Measurements from ENCODE around the gene GRIFIN.

Gene GRIFIN

DNA sequence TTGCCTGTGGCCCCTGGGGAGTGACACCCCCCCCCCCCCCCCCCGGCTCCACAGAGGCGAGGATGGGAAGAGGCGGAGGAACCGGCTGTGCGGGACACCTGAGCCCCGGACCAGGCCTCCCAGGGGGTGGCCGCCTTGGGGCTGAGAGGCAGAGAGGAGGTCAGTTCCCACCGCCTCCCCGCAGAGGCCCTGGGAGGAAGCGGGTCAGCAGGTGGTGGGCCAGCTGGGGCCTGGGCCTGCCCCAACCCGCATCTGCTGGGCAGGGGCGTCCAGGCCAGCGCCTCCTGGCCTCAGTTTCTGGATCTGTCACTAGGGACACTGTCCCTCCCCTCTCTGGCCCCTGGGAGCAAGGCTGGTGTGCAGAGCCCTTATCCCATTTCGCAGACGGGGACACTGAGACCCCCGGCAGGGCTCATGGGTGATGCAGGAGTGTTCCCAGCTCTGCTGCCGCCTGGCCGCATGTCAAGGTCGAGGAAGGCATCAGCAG, 28.7 kb upstream of the GRIFIN start:
- H3K4me2 ChIP-seq (ENCODE audit: low read depth, low read length), result no peak overlapping the region
- TF ChIP-seq EZH2 (optimal IDR thresholded peaks at IDR 0.05; ENCODE audit: low read depth, low read length) (no peak), EZH2phosphoT487 (IDR thresholded peaks at IDR 0.05; ENCODE audit: low read length) (no peak), CTCF (IDR thresholded peaks at IDR 0.05; ENCODE audit: low read length) (no peak)

GRCh38 chr7:2504128-2504888, 28.1 kb upstream of the GRIFIN start:
- H2AFZ ChIP-seq (ENCODE audit: low read length), result no peak overlapping the region
- no peaks in the 10 kb centered on the region for H3K36me3 ChIP-seq (replicated peaks; ENCODE audit: insufficient read depth, low read length)
- H3K4me3 ChIP-seq (ENCODE audit: low read length), result no peak overlapping the region
- no peaks in the 10 kb centered on the region for H3K9me2 ChIP-seq (replicated peaks; ENCODE audit: insufficient read depth, low read length)
- no peak overlapping the region for H3K27ac ChIP-seq (ENCODE audit: low read length)
- peaks cover 85% of the 10 kb centered on the region for H3K27me3 ChIP-seq (replicated peaks; ENCODE audit: insufficient read depth, low read length)
- DNase-seq, result no peak
- no peaks in the 10 kb centered on the region for H3K9me3 ChIP-seq (replicated peaks; ENCODE audit: insufficient read depth, low read length)
- H3K9ac ChIP-seq (ENCODE audit: low read length), result no peak overlapping the region
- peaks cover 5% of the 10 kb centered on the region; the same call in 1 of the 2 replicates for H3F3A ChIP-seq (ENCODE audit: insufficient read depth, low read length)
- H3K4me1 ChIP-seq (ENCODE audit: low read length), result 0 out of 2 replicates have a peak, but pooled peaks cover 10% of the 10 kb centered on the region
- TF ChIP-seq EZH2phosphoT487 (IDR thresholded peaks at IDR 0.05; ENCODE audit: low read length) (no peak), EZH2 (optimal IDR thresholded peaks at IDR 0.05; ENCODE audit: low read depth, low read length) (no peak), CTCF (IDR thresholded peaks at IDR 0.05; ENCODE audit: low read length) (no peak)
- no peaks in the 10 kb centered on the region for H3K79me2 ChIP-seq (ENCODE audit: low read length)
- no peak overlapping the region for H3K4me2 ChIP-seq (ENCODE audit: low read depth, low read length)
- H4K20me1 ChIP-seq (ENCODE audit: insufficient read depth, low read length), result no peaks in the 10 kb centered on the region

More for the DNA sequence above, 28.7 kb upstream of the GRIFIN start:
- H3K27ac ChIP-seq (ENCODE audit: low read length), result no peak overlapping the region
- H3K9ac ChIP-seq (ENCODE audit: low read length), result no peak overlapping the region
- H3F3A ChIP-seq (ENCODE audit: insufficient read depth, low read length), result peaks cover 5% of the 10 kb centered on the region; the same call in 1 of the 2 replicates
- H3K9me3 ChIP-seq (replicated peaks; ENCODE audit: insufficient read depth, low read length), result no peaks in the 10 kb centered on the region
- H4K20me1 ChIP-seq (ENCODE audit: insufficient read depth, low read length), result no peaks in the 10 kb centered on the region
- peaks cover 79% of the 10 kb centered on the region for H3K27me3 ChIP-seq (replicated peaks; ENCODE audit: insufficient read depth, low read length)
- H3K4me3 ChIP-seq (ENCODE audit: low read length), result no peak overlapping the region
- no peaks in the 10 kb centered on the region for H3K79me2 ChIP-seq (ENCODE audit: low read length)
- no peaks in the 10 kb centered on the region for H3K9me2 ChIP-seq (replicated peaks; ENCODE audit: insufficient read depth, low read length)
- no peak for DNase-seq
- no peaks in the 10 kb centered on the region for H3K36me3 ChIP-seq (replicated peaks; ENCODE audit: insufficient read depth, low read length)
- H2AFZ ChIP-seq (ENCODE audit: low read length), result no peak overlapping the region
- 0 out of 2 replicates have a peak, but pooled peaks cover 12% of the 10 kb centered on the region for H3K4me1 ChIP-seq (ENCODE audit: low read length)

GRCh38 chr7:2503056-2503941, 27.1 kb upstream of the GRIFIN start:
- Histone ChIP-seq H3K4me2 (ENCODE audit: low read depth, low read length) (no peak overlapping the region), H3K9ac (ENCODE audit: low read length) (no peak overlapping the region), H4K20me1 (ENCODE audit: insufficient read depth, low read length) (no peaks in the 10 kb centered on the region), H3K79me2 (ENCODE audit: low read length) (no peaks in the 10 kb centered on the region), H2AFZ (ENCODE audit: low read length) (no peak overlapping the region), H3F3A (ENCODE audit: insufficient read depth, low read length) (no peaks in the 10 kb centered on the region), H3K27me3 (replicated peaks; ENCODE audit: insufficient read depth, low read length) (peaks cover 95% of the 10 kb centered on the region), H3K4me3 (ENCODE audit: low read length) (no peak overlapping the region), H3K27ac (ENCODE audit: low read length) (no peak overlapping the region), H3K36me3 (replicated peaks; ENCODE audit: insufficient read depth, low read length) (no peaks in the 10 kb centered on the region), H3K9me2 (replicated peaks; ENCODE audit: insufficient read depth, low read length) (no peaks in the 10 kb centered on the region), H3K9me3 (replicated peaks; ENCODE audit: insufficient read depth, low read length) (no peaks in the 10 kb centered on the region), H3K4me1 (ENCODE audit: low read length) (no peaks in the 10 kb centered on the region)
- DNase-seq, result no peak
- TF ChIP-seq EZH2 (optimal IDR thresholded peaks at IDR 0.05; ENCODE audit: low read depth, low read length) (no peak), EZH2phosphoT487 (IDR thresholded peaks at IDR 0.05; ENCODE audit: low read length) (no peak), CTCF (IDR thresholded peaks at IDR 0.05; ENCODE audit: low read length) (no peak)
